GM12878 (cell line): Measurements from ENCODE around the gene SPATA32. TPM values are rescaled to one million over a fixed set of nuclear protein-coding genes. Genes with fewer than 3 reads are reported as not detected.

Source experiments
- CBX5 ChIP-seq: sonication (generic); IDR thresholded peaks from 2 replicates; pipeline ENCODE4 v1.6.1; 2016; ENCODE audit warnings: low read depth, moderate library complexity, mild to moderate bottlenecking, inconsistent platforms
- CUX1 ChIP-seq: IDR thresholded peaks from 2 replicates; pipeline ENCODE4 v1.6.1; 2012; ENCODE audit warnings: improper control_type of control experiment, low read depth, low read length; ENCODE audit not compliant: insufficient replicate concordance
- DPF2 ChIP-seq: fragments of 450-650 bp; IDR thresholded peaks from 2 replicates; pipeline ENCODE4 v1.6.1; 2017; ENCODE audit warnings: mild to moderate bottlenecking
- E2F8 ChIP-seq: fragments of 450-650 bp; IDR thresholded peaks from 2 replicates; pipeline ENCODE4 v1.6.1; 2018; ENCODE audit warnings: mild to moderate bottlenecking, low read depth, moderate library complexity; ENCODE audit not compliant: partially characterized antibody
- ESRRA ChIP-seq: IDR thresholded peaks from 2 replicates; pipeline ENCODE4 v1.6.1; 2012; ENCODE audit warnings: mild to moderate bottlenecking, low read length, improper control_type of control experiment
- HDAC6 ChIP-seq: fragments of 200-600 bp; sonication (generic); IDR thresholded peaks from one replicate; pipeline ENCODE4 v1.8.0; 2017; ENCODE audit warnings: antibody characterized with exemption; ENCODE audit not compliant: unreplicated experiment
- HSF1 ChIP-seq: fragments of 150-350 bp; IDR thresholded peaks from 2 replicates; pipeline ENCODE4 v1.6.1; 2014; ENCODE audit warnings: mild to moderate bottlenecking, low read depth, low read length
- MLLT1 ChIP-seq: fragments of 450-650 bp; IDR thresholded peaks from 2 replicates; pipeline ENCODE4 v1.6.1; 2016; ENCODE audit warnings: mild to moderate bottlenecking
- NR2C1 ChIP-seq: fragments of 450-650 bp; IDR thresholded peaks from 2 replicates; pipeline ENCODE4 v1.6.1; 2017; ENCODE audit warnings: antibody characterized with exemption, mild to moderate bottlenecking, moderate library complexity
- NR2C2 ChIP-seq: IDR thresholded peaks from 2 replicates; pipeline ENCODE4 v1.6.1; 2011; ENCODE audit warnings: borderline replicate concordance, low read depth; ENCODE audit not compliant: control insufficient read depth, insufficient read length
- RELA ChIP-seq: fragments of 450-650 bp; IDR thresholded peaks from 2 replicates; pipeline ENCODE4 v1.8.0; 2014; ENCODE audit warnings: borderline replicate concordance; ENCODE audit not compliant: partially characterized antibody
- SPI1 ChIP-seq: IDR thresholded peaks from 2 replicates; pipeline ENCODE4 v1.6.1; 2011; ENCODE audit warnings: low read depth, mild to moderate bottlenecking, low read length, moderate library complexity, borderline replicate concordance; ENCODE audit not compliant: insufficient read depth
- TCF3 ChIP-seq: IDR thresholded peaks from 2 replicates; pipeline ENCODE4 v1.6.1; 2012; ENCODE audit warnings: low read depth, mild to moderate bottlenecking, low read length, borderline replicate concordance; ENCODE audit not compliant: insufficient read depth
- USF2 ChIP-seq: IDR thresholded peaks from 2 replicates; pipeline ENCODE4 v1.6.1; 2011; ENCODE audit warnings: low read depth, low read length, improper control_type of control experiment, borderline replicate concordance
- ZBED1 ChIP-seq: IDR thresholded peaks from 2 replicates; pipeline ENCODE4 v1.6.1; 2016; ENCODE audit warnings: borderline replicate concordance
- ZZZ3 ChIP-seq: IDR thresholded peaks from 2 replicates; pipeline ENCODE4 v1.6.1; 2011; ENCODE audit warnings: low read depth; ENCODE audit not compliant: control insufficient read depth, insufficient read length
- polyA plus RNA-seq, 11 experiments: library from polyadenylated mRNA; depleted of rRNA in 4 of 11; unstranded in 6 of 11; stranded (reverse) in 5 of 11; fragments of >200 nt; fragmentation: Nextera tagmentation in 4 of 11; fragmentation: Illumina TruSeq in 1 of 11; extraction: Ambion mirVana in 4 of 11; extraction: Trizol in 1 of 11; gene quantifications; 1 replicate in 1 of 11; 2 replicates in 10 of 11; pipeline versions ENCODE4 v1.2.1 to v1.2.3, GENCODE V29; 2011 to 2016; ENCODE audit warnings: inconsistent platforms in 2 of 11, missing spikeins in 2 of 11, low read depth in 1 of 11
- total RNA-seq, 4 experiments: library from RNA; depleted of rRNA in 3 of 4; stranded (reverse); fragments of >200 nt in 3 of 4; fragmentation: Illumina TruSeq in 1 of 4; extraction: Trizol in 1 of 4; gene quantifications; 2 replicates each; pipeline versions ENCODE4 v1.2.1 to v1.2.3, GENCODE V29; 2013 to 2021

SPATA32 gene
- total and polyA plus RNA-seq, 10 of the 15 experiments (the other 5 are each of a cell fraction or from before 2014, with no cell fraction given) = 0.03 to 0.35 (median 0.11) TPM; not detected in 3

- no peak for TF ChIP-seq CUX1
- TF ChIP-seq MLLT1 = 0 out of 2 replicates have a peak, but pooled peaks have one; percentile 21
- peak; percentile 89; the same call in 1 of the 2 replicates for TF ChIP-seq CBX5
- no peak for TF ChIP-seq NR2C2
- peak; percentile 93 for TF ChIP-seq DPF2
- no peak for TF ChIP-seq E2F8
- TF ChIP-seq HSF1 = no peak
- no peak for TF ChIP-seq NR2C1
- TF ChIP-seq TCF3 = no peak
- TF ChIP-seq USF2 = no peak
- peak; percentile 7 for TF ChIP-seq RELA
- TF ChIP-seq ZBED1 = peak; percentile 84; the same call in 1 of the 2 replicates
- TF ChIP-seq ZZZ3 = no peak
- peak; percentile 47; the same call in 1 of the 2 replicates for TF ChIP-seq SPI1
- no peak for TF ChIP-seq HDAC6
- TF ChIP-seq ESRRA = no peak
Observed at GRCh38 chr17:45307290-45308015, 45.6 kb upstream of the SPATA32 start (continued).
